A673 (cell line): ENCODE data around the gene ZNF506.

Experiments
- CTCF ChIP-seq: fragments of 300-800, 200-600 bp; sonication (generic); conservative IDR thresholded peaks from 2 replicates; pipeline ENCODE4 v1.5.1; 2017; ENCODE audit warnings: low read depth, mild to moderate bottlenecking, antibody characterized with exemption, low read length, moderate library complexity, mixed read lengths
- EZH2 ChIP-seq: fragments of 200-600 bp; sonication (generic); IDR thresholded peaks from 2 replicates; pipeline ENCODE4 v1.6.1; 2017; ENCODE audit warnings: borderline replicate concordance, low read depth, mild to moderate bottlenecking, mixed read lengths, antibody characterized with exemption, low read length; ENCODE audit not compliant: poor library complexity, severe bottlenecking

- TF ChIP-seq CTCF (no peak), EZH2 (no peak)
Observed at GRCh38 chr19:19775891-19776205, 45.7 kb downstream of the ZNF506 start.
